ENCODE results near the gene FBXO39.

GRCh38 chr17:6752068-6752909, 23.7 kb upstream of the FBXO39 start:
- TF ChIP-seq CTCF (IDR thresholded peaks at IDR 0.05) = peak in 1 of 6 experiments; percentile 11
- TF ChIP-seq POLR2A (IDR thresholded peaks at IDR 0.05) = no peak

Measured in adrenal gland (tissue), 5 donors.